HUES64 (cell line): Measurements from ENCODE around the gene TUT1.
"Not testable (repeated sequence)": the region's sequence is repeated elsewhere in the genome, so short reads cannot be mapped to it uniquely, and the experiment has no call there.

ENCODE experiments used
- H3K27ac ChIP-seq: 2 replicates; pipeline ENCODE4 v1.7.0; 2013; ENCODE audit warnings: low read depth, low read length, inconsistent platforms
- H3K27me3 ChIP-seq: 2 replicates; pipeline ENCODE4 v1.6.1; 2013; ENCODE audit warnings: mild to moderate bottlenecking, low read length; ENCODE audit not compliant: insufficient read depth
- H3K36me3 ChIP-seq: 2 replicates; pipeline ENCODE4 v1.6.1; 2013; ENCODE audit warnings: mild to moderate bottlenecking, low read length; ENCODE audit not compliant: insufficient read depth
- H3K4me1 ChIP-seq: 2 replicates; pipeline ENCODE4 v1.6.1; 2013; ENCODE audit warnings: mild to moderate bottlenecking, low read length, moderate library complexity; ENCODE audit not compliant: insufficient read depth
- H3K4me3 ChIP-seq: 2 replicates; pipeline ENCODE4 v1.5.1; 2013; ENCODE audit warnings: mild to moderate bottlenecking, low read length, moderate library complexity
- H3K9ac ChIP-seq: 2 replicates; pipeline ENCODE4 v1.6.1; 2013; ENCODE audit warnings: mild to moderate bottlenecking, low read depth, low read length
- H3K9me3 ChIP-seq: 2 replicates; pipeline ENCODE4 v1.6.1; 2013; ENCODE audit warnings: low read depth, low read length; ENCODE audit not compliant: insufficient read depth
- WGBS: fragments of 150-250, 120-280 bp; methylation state at CpG from one replicate; pipeline ENCODE4 v1.1.7; 2013; ENCODE audit warnings: missing lambda C conversion rate; 5-methylcytosine and 5-hydroxymethylcytosine counted together

The TUT1 gene

DNA sequence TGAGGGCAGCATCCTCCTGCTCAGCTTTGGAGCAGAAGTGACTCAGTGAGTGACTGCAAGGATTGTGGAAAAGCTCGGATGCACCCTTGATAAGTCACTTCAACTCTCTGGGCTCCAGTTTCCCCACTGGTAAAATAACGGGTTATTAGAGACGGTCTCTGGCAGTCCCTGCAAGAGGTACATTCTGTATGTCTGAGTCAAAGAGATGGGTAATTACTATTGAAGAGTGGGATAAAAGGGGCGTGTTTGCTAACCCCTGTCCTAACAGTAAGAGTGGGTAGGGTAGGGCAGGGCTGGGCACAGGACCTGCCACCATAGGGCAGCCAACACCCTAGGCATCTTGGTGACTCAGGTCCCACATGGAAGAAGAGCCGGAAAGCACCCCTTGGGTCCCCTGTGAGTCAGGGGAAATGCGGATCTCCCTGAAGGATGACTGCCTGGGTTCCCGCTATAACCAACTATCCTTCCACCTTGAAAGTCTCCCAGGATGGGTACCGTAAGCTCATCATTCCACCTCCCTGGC, 37.4 kb downstream of the TUT1 start:
- Histone ChIP-seq H3K27me3 (peaks cover 3% of the 10 kb centered on the region), H3K27ac (peak overlapping the region; percentile 68; the same call in 1 of the 2 replicates), H3K9me3 (no peaks in the 10 kb centered on the region), H3K36me3 (peaks cover 20% of the 10 kb centered on the region), H3K9ac (no peak overlapping the region), H3K4me1 (peaks cover 51% of the 10 kb centered on the region), H3K4me3 (peak overlapping the region; percentile 26; the same call in 1 of the 2 replicates)
- WGBS, result 81% methylated on average over 8 of the region's 8 CpGs

- H3K36me3 ChIP-seq, result peaks cover 14% of the 10 kb centered on the region
- H3K27ac ChIP-seq, result peak overlapping the region; percentile 68
- H3K4me1 ChIP-seq, result peaks cover 47% of the 10 kb centered on the region
- H3K9me3 ChIP-seq, result no peaks in the 10 kb centered on the region
- H3K27me3 ChIP-seq, result peaks cover 9% of the 10 kb centered on the region
- peak overlapping the region; percentile 47 for H3K9ac ChIP-seq
- peak overlapping the region; percentile 26 for H3K4me3 ChIP-seq
- WGBS, result 20% methylated on average over 13 of the region's 15 CpGs
Measured at GRCh38 chr11:62553080-62553838, 38.1 kb downstream of the TUT1 start.

- Histone ChIP-seq H3K27me3 (peaks cover 16% of the 10 kb centered on the region), H3K9me3 (no peaks in the 10 kb centered on the region), H3K4me1 (peaks cover 51% of the 10 kb centered on the region), H3K36me3 (peaks cover 7% of the 10 kb centered on the region), H3K27ac (peak overlapping the region; percentile 85), H3K9ac (peak overlapping the region; percentile 47; the same call in 1 of the 2 replicates), H3K4me3 (peak overlapping the region; percentile 26)
- WGBS, result 54% methylated on average over 4 of the region's 4 CpGs
Measured at GRCh38 chr11:62552485-62553079, 38.7 kb downstream of the TUT1 start.

GRCh38 chr11:62550478-62550877, 40.8 kb downstream of the TUT1 start:
- WGBS, result 93% methylated on average over 2 of the region's 2 CpGs
- H3K4me1 ChIP-seq, result peaks cover 35% of the 10 kb centered on the region

DNA sequence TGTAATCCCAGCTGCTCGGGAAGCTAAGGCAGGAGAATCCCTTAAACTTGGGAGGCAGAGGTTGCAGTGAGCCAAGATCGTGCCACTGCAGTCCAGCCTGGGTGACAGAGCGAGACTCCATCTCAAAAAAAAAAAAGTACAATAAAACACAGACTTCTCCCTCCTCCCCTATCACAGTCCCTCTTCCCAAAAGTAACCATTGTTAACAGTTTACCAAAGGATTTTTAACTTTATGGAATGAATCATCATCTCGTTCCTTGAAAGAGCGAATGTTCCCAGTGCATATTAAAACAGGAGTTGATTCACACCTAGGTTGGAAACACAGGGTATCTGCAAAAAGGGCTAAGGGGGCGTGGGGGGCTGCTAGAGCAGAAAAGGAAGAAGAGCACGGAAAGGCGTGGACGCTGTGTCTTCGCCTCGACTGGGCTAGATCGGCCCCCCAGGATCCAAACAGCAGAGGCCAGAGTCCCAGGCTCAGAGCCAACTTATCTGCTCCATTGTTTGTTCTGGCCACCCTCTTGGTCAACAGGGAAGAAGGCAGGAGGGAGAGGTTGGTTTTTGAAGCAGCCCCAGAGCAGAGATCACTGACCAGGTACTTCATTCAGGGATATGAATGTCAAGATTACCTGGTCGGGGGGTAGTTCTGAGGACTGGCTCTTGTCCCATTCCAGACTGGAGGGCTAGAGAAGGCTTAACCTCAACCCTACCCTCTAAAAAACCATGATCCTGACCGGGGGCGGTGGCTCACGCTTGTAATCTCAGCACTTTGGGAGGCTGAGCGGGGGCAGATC, 42.6 kb downstream of the TUT1 start:
- H3K27ac ChIP-seq, result no peak overlapping the region
- 87% methylated on average over 17 of the region's 17 CpGs for WGBS
- no peak overlapping the region for H3K4me3 ChIP-seq
- H3K27me3 ChIP-seq, result peaks cover 54% of the 10 kb centered on the region
- H3K9ac ChIP-seq, result no peak overlapping the region
- H3K9me3 ChIP-seq, result no peaks in the 10 kb centered on the region
- no peaks in the 10 kb centered on the region for H3K36me3 ChIP-seq
- peaks cover 29% of the 10 kb centered on the region for H3K4me1 ChIP-seq

More at GRCh38 chr11:62550478-62550877, 40.8 kb downstream of the TUT1 start:
- not testable (repeated sequence) for H3K36me3 ChIP-seq, H3K9me3 ChIP-seq, H3K27ac ChIP-seq, H3K4me3 ChIP-seq, H3K9ac ChIP-seq
- peaks cover 37% of the 10 kb centered on the region for H3K27me3 ChIP-seq

DNA sequence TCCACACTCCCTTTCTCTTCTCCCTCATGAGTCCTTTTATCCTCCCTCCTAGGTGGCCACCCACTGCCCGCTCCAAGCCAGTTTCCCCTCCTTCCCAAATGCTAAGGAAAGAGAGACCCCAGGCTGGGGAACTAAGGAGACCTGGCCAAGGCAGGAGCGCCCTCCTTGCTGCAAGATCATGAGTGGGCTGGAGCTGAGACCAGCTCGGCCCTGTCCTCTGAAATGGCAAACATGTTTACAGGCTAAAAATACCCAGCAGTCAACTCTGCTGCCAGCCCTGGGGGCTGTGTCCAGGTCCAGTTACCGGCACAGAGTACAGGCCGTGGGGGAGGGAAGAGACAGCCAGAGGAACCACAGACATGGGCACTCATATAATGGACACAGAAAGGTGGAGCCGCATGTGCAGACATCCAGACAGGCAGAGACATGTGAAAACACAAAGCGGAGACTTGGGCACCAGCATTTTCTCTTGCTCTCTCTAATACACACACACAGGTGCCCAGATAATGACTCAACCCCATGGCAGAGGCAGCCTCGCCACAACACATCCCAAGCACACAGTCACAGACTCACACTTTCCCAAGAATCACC, 43.5 kb downstream of the TUT1 start:
- H3K4me3 ChIP-seq, result peak overlapping the region; percentile 49
- H3K36me3 ChIP-seq, result no peaks in the 10 kb centered on the region
- H3K27me3 ChIP-seq, result peaks cover 64% of the 10 kb centered on the region
- H3K9me3 ChIP-seq, result no peaks in the 10 kb centered on the region
- peaks cover 21% of the 10 kb centered on the region for H3K4me1 ChIP-seq
- no peak overlapping the region for H3K9ac ChIP-seq
- 57% methylated on average over 8 of the region's 8 CpGs for WGBS
- no peak overlapping the region for H3K27ac ChIP-seq

DNA sequence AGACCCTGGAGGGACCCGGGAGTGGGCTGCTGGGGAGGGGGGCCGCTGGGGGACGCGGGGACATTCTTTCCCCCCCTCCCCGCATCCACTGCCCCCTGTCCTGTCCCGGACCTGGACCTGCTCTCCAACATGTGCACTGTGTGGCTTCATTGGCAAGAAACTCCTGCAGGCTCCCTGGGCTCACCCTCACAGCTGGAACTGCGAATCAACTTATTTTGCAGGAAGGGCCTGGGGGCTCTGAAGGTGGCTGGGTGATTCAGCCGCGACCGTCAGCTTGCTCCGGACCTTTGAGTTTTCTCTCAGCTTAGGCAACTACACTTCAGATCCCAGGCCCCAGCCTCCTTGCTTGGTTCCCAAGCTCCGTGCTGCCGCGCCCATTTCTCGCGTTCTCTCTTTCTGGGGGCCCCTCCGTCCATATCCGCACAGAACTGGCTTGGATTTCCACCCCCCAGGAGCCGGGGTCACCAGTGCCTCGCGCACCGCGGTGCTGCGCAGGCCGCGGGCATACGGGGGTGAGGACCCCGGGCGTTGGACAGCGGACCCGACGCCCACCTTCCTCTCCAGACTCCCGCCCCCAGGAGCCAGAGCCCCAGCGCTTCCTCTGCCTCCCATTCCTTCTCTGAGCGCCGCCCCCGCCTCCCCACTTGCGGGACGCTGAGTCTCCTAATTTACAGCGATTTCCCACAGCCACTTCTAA, 44.2 kb downstream of the TUT1 start:
- Histone ChIP-seq H3K9me3 (no peaks in the 10 kb centered on the region), H3K9ac (no peak overlapping the region; the same call in 1 of the 2 replicates), H3K36me3 (no peaks in the 10 kb centered on the region), H3K27ac (no peak overlapping the region), H3K4me1 (peaks cover 18% of the 10 kb centered on the region), H3K4me3 (peak overlapping the region; percentile 49), H3K27me3 (peaks cover 68% of the 10 kb centered on the region)
- WGBS, result under 1% methylated on average over 40 of the region's 40 CpGs

DNA sequence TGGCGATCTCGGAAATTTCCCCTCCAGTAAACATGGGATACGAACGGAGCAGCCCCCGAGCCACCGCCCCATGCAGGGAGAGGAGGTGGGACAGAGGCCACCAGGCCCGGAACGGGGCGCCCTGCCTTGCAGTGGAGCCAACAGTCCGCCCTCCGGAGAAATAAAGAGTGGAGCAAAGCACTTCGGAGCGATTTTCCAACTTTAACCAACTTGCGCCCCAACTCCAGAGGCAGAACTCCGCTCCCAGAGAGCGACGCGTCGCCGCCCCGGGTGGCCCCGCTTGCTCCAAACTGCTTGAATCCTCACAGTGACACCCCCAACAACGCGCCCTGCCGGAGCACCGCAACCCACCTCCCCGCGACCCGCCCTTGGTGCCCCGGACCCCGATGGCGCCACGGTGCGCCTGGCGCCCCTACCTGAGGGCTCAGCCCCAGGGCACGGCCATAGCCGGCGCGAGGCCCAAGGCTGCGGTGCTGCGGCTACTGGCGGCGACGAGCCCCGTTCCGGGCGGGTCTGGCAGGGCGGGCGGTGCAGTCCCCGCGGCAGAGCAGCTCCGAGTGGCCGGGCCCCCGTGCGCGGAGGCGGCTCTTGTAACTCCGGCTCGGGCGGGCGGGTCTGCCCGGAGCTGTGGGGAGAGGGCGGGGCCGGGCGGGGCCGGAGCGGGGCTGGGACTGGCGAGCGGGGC, 44.9 kb downstream of the TUT1 start, which contains the start of gene AHNAK:
AHNAK (minus strand) TSS at position 563 of the 685 bp plus-strand sequence. CDS start 10,708 bp downstream, outside the sequence.
- H3K4me3 ChIP-seq, result peak within 1 kb of the TSS; percentile 77
- under 1% methylated on average over 69 of the region's 69 CpGs for WGBS
- H3K27ac ChIP-seq, result peak within 1 kb of the TSS; percentile 21; the same call in 1 of the 2 replicates
- H3K9ac ChIP-seq, result peak within 1 kb of the TSS; percentile 53
- no peaks in the 10 kb centered on the region for H3K36me3 ChIP-seq
- H3K9me3 ChIP-seq, result no peaks in the 10 kb centered on the region
- H3K27me3 ChIP-seq, result peaks cover 68% of the 10 kb centered on the region
- peaks cover 13% of the 10 kb centered on the region for H3K4me1 ChIP-seq

- H3K27ac ChIP-seq, result peak overlapping the region; percentile 21; the same call in 1 of the 2 replicates
- H3K9ac ChIP-seq, result peak overlapping the region; percentile 53
- H3K4me1 ChIP-seq, result peaks cover 12% of the 10 kb centered on the region
- no peaks in the 10 kb centered on the region for H3K36me3 ChIP-seq
- no peaks in the 10 kb centered on the region for H3K9me3 ChIP-seq
- peaks cover 68% of the 10 kb centered on the region for H3K27me3 ChIP-seq
- WGBS, result under 1% methylated on average over 58 of the region's 59 CpGs
- peak overlapping the region; percentile 77 for H3K4me3 ChIP-seq
Measured at GRCh38 chr11:62545437-62546243, 45.7 kb downstream of the TUT1 start.
